ENCODE data around the gene TOGARAM1.

The TOGARAM1 gene

GRCh38 chr14:44940211-44940610 is 21.8 kb upstream of the TOGARAM1 start:
- H3K4me3 ChIP-seq (replicated peaks; ENCODE audit: low read depth, low read length) = no peak overlapping the region
- TF ChIP-seq, protein P1, sequence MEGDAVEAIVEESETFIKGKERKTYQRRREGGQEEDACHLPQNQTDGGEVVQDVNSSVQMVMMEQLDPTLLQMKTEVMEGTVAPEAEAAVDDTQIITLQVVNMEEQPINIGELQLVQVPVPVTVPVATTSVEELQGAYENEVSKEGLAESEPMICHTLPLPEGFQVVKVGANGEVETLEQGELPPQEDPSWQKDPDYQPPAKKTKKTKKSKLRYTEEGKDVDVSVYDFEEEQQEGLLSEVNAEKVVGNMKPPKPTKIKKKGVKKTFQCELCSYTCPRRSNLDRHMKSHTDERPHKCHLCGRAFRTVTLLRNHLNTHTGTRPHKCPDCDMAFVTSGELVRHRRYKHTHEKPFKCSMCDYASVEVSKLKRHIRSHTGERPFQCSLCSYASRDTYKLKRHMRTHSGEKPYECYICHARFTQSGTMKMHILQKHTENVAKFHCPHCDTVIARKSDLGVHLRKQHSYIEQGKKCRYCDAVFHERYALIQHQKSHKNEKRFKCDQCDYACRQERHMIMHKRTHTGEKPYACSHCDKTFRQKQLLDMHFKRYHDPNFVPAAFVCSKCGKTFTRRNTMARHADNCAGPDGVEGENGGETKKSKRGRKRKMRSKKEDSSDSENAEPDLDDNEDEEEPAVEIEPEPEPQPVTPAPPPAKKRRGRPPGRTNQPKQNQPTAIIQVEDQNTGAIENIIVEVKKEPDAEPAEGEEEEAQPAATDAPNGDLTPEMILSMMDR (IDR thresholded peaks at IDR 0.05; ENCODE audit: low read depth, low read length, missing control alignments) = no peak
- no peak for DNase-seq (ENCODE audit: extremely low read depth, low read depth)

DNA sequence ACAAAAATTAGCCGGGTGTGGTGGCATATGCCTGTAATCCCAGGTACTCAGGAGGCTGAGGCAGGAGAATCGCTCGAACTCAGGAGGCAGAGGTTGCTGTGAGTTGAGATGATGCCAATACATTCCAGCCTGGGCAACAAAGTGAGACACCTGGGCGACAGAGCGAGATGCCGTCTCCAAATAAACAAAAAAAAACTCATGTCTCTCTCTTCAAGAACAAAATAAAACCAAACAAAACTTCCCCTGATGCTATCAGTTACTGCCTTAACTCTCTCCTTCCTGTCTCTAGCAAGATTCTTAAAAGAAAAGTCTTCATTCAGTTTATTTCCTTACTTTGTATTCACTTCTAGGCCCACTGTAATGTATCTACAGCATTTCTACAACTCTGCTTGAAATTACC is 21.0 kb upstream of the TOGARAM1 start:
- TF ChIP-seq, protein P1 (IDR thresholded peaks at IDR 0.05; ENCODE audit: low read depth, low read length, missing control alignments) = no peak
- DNase-seq (ENCODE audit: extremely low read depth, low read depth) = no peak
- H3K4me3 ChIP-seq (replicated peaks; ENCODE audit: low read depth, low read length) = no peak overlapping the region

- TF ChIP-seq, protein P1 (IDR thresholded peaks at IDR 0.05; ENCODE audit: low read depth, low read length, missing control alignments) = no peak
- no peak overlapping the region for H3K4me3 ChIP-seq (replicated peaks; ENCODE audit: low read depth, low read length)
- no peak for DNase-seq (ENCODE audit: extremely low read depth, low read depth)
Measured at GRCh38 chr14:44941591-44941990, 20.4 kb upstream of the TOGARAM1 start.

- no peak for DNase-seq (ENCODE audit: extremely low read depth, low read depth)
- TF ChIP-seq, protein P1 (IDR thresholded peaks at IDR 0.05; ENCODE audit: low read depth, low read length, missing control alignments) = no peak
Measured at GRCh38 chr14:44942436-44942835, 19.6 kb upstream of the TOGARAM1 start.

GRCh38 chr14:44944107-44944506 is 17.9 kb upstream of the TOGARAM1 start:
- no peak overlapping the region for H3K4me3 ChIP-seq (replicated peaks; ENCODE audit: low read depth, low read length)
- DNase-seq (ENCODE audit: extremely low read depth, low read depth) = no peak
- TF ChIP-seq, protein P1 (IDR thresholded peaks at IDR 0.05; ENCODE audit: low read depth, low read length, missing control alignments) = no peak

More at GRCh38 chr14:44942436-44942835, 19.6 kb upstream of the TOGARAM1 start:
- H3K4me3 ChIP-seq (replicated peaks; ENCODE audit: low read depth, low read length) = no peak overlapping the region

DNA sequence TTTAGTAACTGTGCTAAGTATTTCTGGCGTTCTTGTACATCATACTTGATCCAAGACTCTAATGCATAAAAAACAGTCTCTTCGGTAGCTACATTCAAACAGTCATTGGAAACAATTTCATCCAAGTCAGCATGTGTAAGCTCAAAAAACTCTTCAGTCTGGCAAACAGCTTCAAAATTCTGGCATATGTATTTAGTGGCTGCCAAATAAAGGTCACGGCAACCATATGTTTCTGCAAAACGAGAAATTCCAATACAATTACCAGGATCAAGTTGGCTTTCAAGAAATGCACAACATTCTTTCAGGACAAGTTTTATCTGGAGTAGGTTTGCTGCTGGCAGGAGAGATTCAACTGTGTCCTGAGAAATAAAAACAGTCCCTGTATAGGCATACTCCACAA is 16.7 kb upstream of the TOGARAM1 start:
- peak; percentile 63 for DNase-seq (ENCODE audit: extremely low read depth, low read depth)
- no peak overlapping the region for H3K4me3 ChIP-seq (replicated peaks; ENCODE audit: low read depth, low read length)
- TF ChIP-seq, protein P1 (IDR thresholded peaks at IDR 0.05; ENCODE audit: low read depth, low read length, missing control alignments) = no peak

DNA sequence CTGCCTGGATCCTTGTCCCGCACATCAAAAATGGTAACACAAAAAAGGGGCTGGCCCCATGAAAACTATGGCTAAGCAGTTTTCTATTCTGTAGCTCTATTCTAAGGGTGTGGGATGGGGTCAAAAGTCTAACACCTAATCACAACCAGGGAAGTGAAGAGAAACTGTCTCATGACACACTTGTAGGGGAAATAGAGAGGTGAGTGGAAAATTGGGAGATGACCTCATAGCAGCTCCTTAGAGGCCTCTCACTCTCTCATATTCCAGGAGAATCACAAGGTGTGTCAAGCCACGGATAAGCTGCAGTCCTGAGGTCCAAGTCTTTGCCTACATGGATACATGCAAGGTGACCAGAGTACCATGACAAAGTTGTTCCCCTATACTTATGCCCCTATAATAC is 10.9 kb upstream of the TOGARAM1 start:
- H3K4me3 ChIP-seq (replicated peaks; ENCODE audit: low read depth, low read length) = no peak overlapping the region
- TF ChIP-seq, protein P1 (IDR thresholded peaks at IDR 0.05; ENCODE audit: low read depth, low read length, missing control alignments) = no peak
- no peak for DNase-seq (ENCODE audit: extremely low read depth, low read depth)

Measured in HFF-Myc (cell line).